NCI-H1105 treated with DMSO at 0.1 percent for 48 hours (cell line): ENCODE measurements around the gene KRTAP12-4.
"Not testable (repeated sequence)": the region's sequence is repeated elsewhere in the genome, so short reads cannot be mapped to it uniquely, and the experiment has no call there.

Experiments used
- DNase-seq: peaks from one replicate; lab custom pipeline; 2025; lab: John Stamatoyannopoulos, UW

KRTAP12-4 gene

GRCh38 chr21:44611551-44611950 is 42.9 kb downstream of the KRTAP12-4 start:
- no peak for DNase-seq

- not testable (repeated sequence) for DNase-seq
These were observed 44.2 kb downstream of the KRTAP12-4 start for GRCh38 chr21:44610157-44610843.

DNA sequence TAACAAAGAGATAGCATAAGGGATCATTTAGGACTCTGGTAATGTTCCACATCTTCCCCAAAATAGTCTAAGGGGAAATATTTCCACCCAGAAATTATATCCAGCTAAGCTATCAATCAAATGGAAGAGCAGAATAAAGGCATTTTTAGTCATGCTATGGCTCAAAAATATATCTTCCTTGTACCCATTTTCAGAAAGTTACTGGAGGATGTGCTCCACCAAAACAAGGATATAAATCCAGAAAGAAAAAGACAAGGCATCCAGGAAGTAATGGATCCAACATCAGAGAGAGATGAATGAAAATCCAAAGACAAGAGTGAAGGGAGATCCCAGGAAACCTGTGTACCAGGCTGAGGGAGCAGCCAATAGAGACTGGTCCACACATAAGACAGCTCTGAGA is 45.3 kb downstream of the KRTAP12-4 start:
- no peak for DNase-seq

DNA sequence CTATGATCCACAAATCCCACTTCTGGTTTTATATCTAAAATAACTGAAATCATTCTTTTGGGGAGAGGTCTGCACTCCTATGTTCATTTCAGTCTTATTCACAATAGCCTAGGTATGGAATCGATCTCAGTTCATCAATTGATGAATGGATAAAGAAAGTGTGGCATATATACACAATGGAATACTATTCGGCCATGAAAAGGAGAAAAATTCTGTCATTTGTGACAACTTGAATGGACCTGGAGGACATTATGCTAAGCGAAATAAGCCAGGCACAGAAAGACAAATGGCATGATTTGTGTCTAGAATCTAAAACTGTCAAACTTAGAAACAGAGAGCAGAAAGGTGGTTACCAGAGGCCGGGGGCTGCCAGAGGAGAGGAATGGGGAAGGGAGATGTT is 48.0 kb downstream of the KRTAP12-4 start:
- DNase-seq: no peak
